Fibroblast of lung (primary cell): ENCODE results near the gene DERL2.

Experiments
- CTCF ChIP-seq, 2 donors: IDR thresholded peaks in 1 of 2; conservative IDR thresholded peaks in 1 of 2; 1 replicate in 1 of 2; 2 replicates in 1 of 2; pipeline ENCODE4 v1.5.1; 2011 to 2012; ENCODE audit warnings: low read length in 2 of 2, control low read depth in 1 of 2, inconsistent platforms in 1 of 2, low read depth in 1 of 2, mild to moderate bottlenecking in 1 of 2
- EZH2 ChIP-seq: IDR thresholded peaks from 2 replicates; pipeline ENCODE4 v1.5.1; 2012; ENCODE audit warnings: low read length, control low read depth, mild to moderate bottlenecking; ENCODE audit errors: missing control alignments

- TF ChIP-seq EZH2 (no peak), CTCF (conservative IDR thresholded peaks at IDR 0.05 in 1 of 2, IDR thresholded peaks at IDR 0.05 in 1 of 2; ENCODE audit: low read depth in 1 of 2, low read length in 2 of 2) (no peak)
Measured at GRCh38 chr17:5480962-5481361, 5.0 kb downstream of the DERL2 start.
